ENCODE results near the gene PEPD.

The PEPD gene

DNA sequence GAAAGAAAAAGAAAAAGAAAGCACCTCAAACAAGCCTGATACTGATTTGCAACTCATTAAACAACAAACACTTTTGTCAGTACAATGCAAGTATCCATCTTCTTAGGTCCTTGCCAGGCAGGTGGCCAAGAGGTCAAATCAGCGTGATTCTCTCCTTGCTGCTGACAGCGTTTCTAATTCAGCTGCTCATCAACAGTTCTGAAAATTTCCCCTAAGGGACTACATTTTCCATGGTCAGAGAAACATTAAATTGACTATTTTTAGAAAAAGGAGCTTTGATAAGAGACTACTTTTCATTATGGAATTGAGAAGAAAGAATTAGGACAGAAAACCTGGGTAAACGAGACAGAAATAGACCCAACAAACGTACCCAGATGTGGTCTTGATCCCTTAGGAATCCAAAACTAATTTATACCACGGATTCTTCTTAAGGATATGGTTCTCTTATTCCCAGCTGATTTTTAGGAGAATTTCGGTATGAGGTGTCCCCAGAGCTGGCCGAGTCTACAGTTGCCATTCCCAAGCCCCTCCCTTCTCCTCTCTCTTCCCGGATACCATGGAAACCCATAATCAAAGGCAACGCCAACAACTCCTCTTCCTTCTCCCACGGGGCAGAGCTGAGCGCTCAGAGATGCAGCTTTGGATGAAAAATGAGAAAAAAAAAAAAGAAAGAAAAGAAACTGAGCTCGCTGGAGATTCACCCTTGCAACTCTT is 177.6 kb downstream of the PEPD start:
- no peaks in the 10 kb centered on the region for H3F3A ChIP-seq (ENCODE audit: insufficient read depth)
- no peaks in the 10 kb centered on the region for H4K20me1 ChIP-seq (ENCODE audit: low read depth, low read length)
- no peaks in the 10 kb centered on the region for H3K36me3 ChIP-seq (ENCODE audit: low read length)
- no peaks in the 10 kb centered on the region for H3K27me3 ChIP-seq (ENCODE audit: low read length)
- H3K9me3 ChIP-seq (ENCODE audit: insufficient read depth, low read length): no peaks in the 10 kb centered on the region
- no peak for TF ChIP-seq EZH2phosphoT487 (conservative IDR thresholded peaks at IDR 0.05; ENCODE audit: low read length)
- TF ChIP-seq, protein P1, sequence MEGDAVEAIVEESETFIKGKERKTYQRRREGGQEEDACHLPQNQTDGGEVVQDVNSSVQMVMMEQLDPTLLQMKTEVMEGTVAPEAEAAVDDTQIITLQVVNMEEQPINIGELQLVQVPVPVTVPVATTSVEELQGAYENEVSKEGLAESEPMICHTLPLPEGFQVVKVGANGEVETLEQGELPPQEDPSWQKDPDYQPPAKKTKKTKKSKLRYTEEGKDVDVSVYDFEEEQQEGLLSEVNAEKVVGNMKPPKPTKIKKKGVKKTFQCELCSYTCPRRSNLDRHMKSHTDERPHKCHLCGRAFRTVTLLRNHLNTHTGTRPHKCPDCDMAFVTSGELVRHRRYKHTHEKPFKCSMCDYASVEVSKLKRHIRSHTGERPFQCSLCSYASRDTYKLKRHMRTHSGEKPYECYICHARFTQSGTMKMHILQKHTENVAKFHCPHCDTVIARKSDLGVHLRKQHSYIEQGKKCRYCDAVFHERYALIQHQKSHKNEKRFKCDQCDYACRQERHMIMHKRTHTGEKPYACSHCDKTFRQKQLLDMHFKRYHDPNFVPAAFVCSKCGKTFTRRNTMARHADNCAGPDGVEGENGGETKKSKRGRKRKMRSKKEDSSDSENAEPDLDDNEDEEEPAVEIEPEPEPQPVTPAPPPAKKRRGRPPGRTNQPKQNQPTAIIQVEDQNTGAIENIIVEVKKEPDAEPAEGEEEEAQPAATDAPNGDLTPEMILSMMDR (IDR thresholded peaks at IDR 0.05; ENCODE audit: insufficient read depth, low read length, poor library complexity, severe bottlenecking): no peak
- H3K27ac ChIP-seq (ENCODE audit: low read depth, low read length): no peak overlapping the region
- H3K9me2 ChIP-seq (replicated peaks; ENCODE audit: insufficient read depth, low read length): no peaks in the 10 kb centered on the region
- H3K4me2 ChIP-seq (ENCODE audit: low read depth, low read length, poor library complexity, severe bottlenecking): no peak overlapping the region
- no peak overlapping the region for H3K4me3 ChIP-seq (ENCODE audit: insufficient read depth, low read length, poor library complexity, severe bottlenecking)
- no peak overlapping the region for H2AFZ ChIP-seq (ENCODE audit: low read depth, low read length, severe bottlenecking)
- H3K79me2 ChIP-seq (ENCODE audit: insufficient read depth, low read length): no peaks in the 10 kb centered on the region
- no peak overlapping the region for H3K9ac ChIP-seq (ENCODE audit: low read length)

DNA sequence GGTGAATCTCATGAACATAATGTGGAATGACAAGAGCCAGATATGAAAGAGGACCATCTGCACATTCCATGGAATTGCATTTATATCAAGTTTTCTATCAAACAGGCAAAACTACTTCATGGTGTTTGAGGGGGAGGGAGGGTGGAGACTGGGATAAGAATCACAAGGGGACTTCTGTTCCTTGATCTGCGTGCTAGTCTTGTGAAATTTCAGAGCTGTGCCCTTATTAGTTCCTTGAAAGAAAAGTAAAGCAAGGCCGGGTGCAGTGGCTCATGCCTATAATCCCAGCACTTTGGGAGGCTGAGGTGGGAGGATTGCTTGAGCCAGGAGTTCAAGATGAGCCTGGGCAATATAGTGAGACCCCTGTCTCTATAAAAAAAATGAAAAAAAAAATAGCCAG is 178.3 kb downstream of the PEPD start:
- no peak overlapping the region for H2AFZ ChIP-seq (ENCODE audit: low read depth, low read length, severe bottlenecking)
- H3K9me2 ChIP-seq (replicated peaks; ENCODE audit: insufficient read depth, low read length): no peaks in the 10 kb centered on the region
- H3K9me3 ChIP-seq (ENCODE audit: insufficient read depth, low read length): no peaks in the 10 kb centered on the region
- H3K27ac ChIP-seq (ENCODE audit: low read depth, low read length): no peak overlapping the region
- H3F3A ChIP-seq (ENCODE audit: insufficient read depth): no peaks in the 10 kb centered on the region
- no peak overlapping the region for H3K4me2 ChIP-seq (ENCODE audit: low read depth, low read length, poor library complexity, severe bottlenecking)
- no peak for TF ChIP-seq EZH2phosphoT487 (conservative IDR thresholded peaks at IDR 0.05; ENCODE audit: low read length)
- TF ChIP-seq, protein P1 (IDR thresholded peaks at IDR 0.05; ENCODE audit: insufficient read depth, low read length, poor library complexity, severe bottlenecking): no peak
- no peaks in the 10 kb centered on the region for H3K27me3 ChIP-seq (ENCODE audit: low read length)
- H4K20me1 ChIP-seq (ENCODE audit: low read depth, low read length): no peaks in the 10 kb centered on the region
- no peak overlapping the region for H3K4me3 ChIP-seq (ENCODE audit: insufficient read depth, low read length, poor library complexity, severe bottlenecking)
- H3K36me3 ChIP-seq (ENCODE audit: low read length): no peaks in the 10 kb centered on the region
- H3K9ac ChIP-seq (ENCODE audit: low read length): no peak overlapping the region
- no peaks in the 10 kb centered on the region for H3K79me2 ChIP-seq (ENCODE audit: insufficient read depth, low read length)

DNA sequence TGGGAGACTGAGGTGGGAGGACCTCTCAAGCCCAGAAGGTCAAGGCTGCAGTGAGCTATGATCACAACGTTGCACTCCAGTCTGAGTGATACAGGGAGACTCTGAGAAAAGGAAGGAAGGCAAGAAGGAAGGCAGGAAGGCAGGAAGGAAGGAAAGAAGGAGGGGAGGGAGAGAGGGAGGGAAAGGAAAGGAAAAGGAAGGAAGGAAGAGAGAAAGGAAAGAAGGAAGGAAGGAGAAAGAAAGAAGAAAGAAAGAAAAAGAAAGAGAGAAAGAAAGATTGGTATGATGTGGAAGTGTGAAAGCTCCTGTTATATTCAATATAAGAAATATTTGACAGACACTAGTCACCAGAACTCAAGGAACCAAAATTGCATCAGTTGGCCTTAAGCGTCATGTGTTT is 180.6 kb downstream of the PEPD start:
- Histone ChIP-seq H3K9me2 (replicated peaks; ENCODE audit: insufficient read depth, low read length) (no peaks in the 10 kb centered on the region), H3K79me2 (ENCODE audit: insufficient read depth, low read length) (no peaks in the 10 kb centered on the region), H3K4me2 (ENCODE audit: low read depth, low read length, poor library complexity, severe bottlenecking) (no peak overlapping the region), H3K36me3 (ENCODE audit: low read length) (no peaks in the 10 kb centered on the region), H4K20me1 (ENCODE audit: low read depth, low read length) (no peaks in the 10 kb centered on the region), H3K27ac (ENCODE audit: low read depth, low read length) (no peak overlapping the region), H3K9ac (ENCODE audit: low read length) (no peak overlapping the region), H3K9me3 (ENCODE audit: insufficient read depth, low read length) (no peaks in the 10 kb centered on the region), H3K4me3 (ENCODE audit: insufficient read depth, low read length, poor library complexity, severe bottlenecking) (no peak overlapping the region), H3F3A (ENCODE audit: insufficient read depth) (no peaks in the 10 kb centered on the region), H3K27me3 (ENCODE audit: low read length) (no peaks in the 10 kb centered on the region), H2AFZ (ENCODE audit: low read depth, low read length, severe bottlenecking) (no peak overlapping the region)
- TF ChIP-seq, protein P1 (IDR thresholded peaks at IDR 0.05; ENCODE audit: insufficient read depth, low read length, poor library complexity, severe bottlenecking): no peak
- no peak for TF ChIP-seq EZH2phosphoT487 (conservative IDR thresholded peaks at IDR 0.05; ENCODE audit: low read length)
